SK-N-SH (cell line): ENCODE data around the gene FDXR. TPM values are rescaled to one million over a fixed set of nuclear protein-coding genes. Genes with fewer than 3 reads are reported as not detected.

Experiments
- CTCF ChIA-PET: fragments of 300-600, 350-600 bp; formaldehyde crosslinking; extraction: SDS; loops from one replicate; lab custom pipeline; 2021; lab: Yijun Ruan, JAX
- POLR2A ChIA-PET: fragments of 350-600 bp; sonication (Branson Sonifier 250); formaldehyde crosslinking; extraction: SDS; loops from one replicate; lab custom pipeline; 2020; ENCODE audit warnings: antibody characterized with exemption, inconsistent platforms; lab: Yijun Ruan, JAX
- DNase-seq: peaks from one replicate; pipeline ENCODE4 v3.0.0; 2012
- H2AFZ ChIP-seq: fragments of 200-600 bp; sonication (generic); 2 replicates; pipeline ENCODE4 v1.8.1; 2016; ENCODE audit warnings: antibody characterized with exemption, mild to moderate bottlenecking, low read depth
- H3F3A ChIP-seq: fragments of 200-600 bp; sonication (generic); replicated peaks from 2 replicates; pipeline ENCODE3; 2016; ENCODE audit warnings: antibody characterized with exemption, mild to moderate bottlenecking; ENCODE audit not compliant: insufficient read depth
- H3K27ac ChIP-seq, 2 experiments: fragments of 200-500 bp in 1 of 2; fragments of 200-600 bp in 1 of 2; sonication (Bioruptor generic) in 1 of 2; sonication (generic), shearing (Covaris generic) in 1 of 2; 2 replicates each; pipeline versions ENCODE4 v1.5.1 to v1.6.1; 2014 to 2016; ENCODE audit warnings: low read depth in 2 of 2, inconsistent platforms in 1 of 2, low read length in 1 of 2, mild to moderate bottlenecking in 1 of 2, mixed read lengths in 1 of 2
- H3K27me3 ChIP-seq: fragments of 200-600 bp; sonication (generic), shearing (Covaris generic); 2 replicates; pipeline ENCODE4 v1.6.1; 2016; ENCODE audit warnings: mixed run types; ENCODE audit not compliant: insufficient read depth
- H3K36me3 ChIP-seq, 2 experiments: fragments of 200-500 bp in 1 of 2; fragments of 200-600 bp in 1 of 2; sonication (Bioruptor generic) in 1 of 2; sonication (generic) in 1 of 2; replicated peaks in 1 of 2; 2 replicates each; pipeline versions ENCODE3 to v1.5.1; 2014 to 2016; ENCODE audit warnings: low read length in 1 of 2, mild to moderate bottlenecking in 1 of 2; ENCODE audit not compliant: insufficient read depth in 2 of 2, control insufficient read depth in 1 of 2
- H3K4me1 ChIP-seq, 2 experiments: fragments of 200-500 bp in 1 of 2; fragments of 200-600 bp in 1 of 2; sonication (Bioruptor generic) in 1 of 2; sonication (generic), shearing (Covaris generic) in 1 of 2; 2 replicates each; pipeline versions ENCODE4 v1.5.1 to v1.6.1; 2014 to 2016; ENCODE audit warnings: low read depth in 1 of 2, low read length in 1 of 2, mixed run types in 1 of 2; ENCODE audit not compliant: insufficient read depth in 2 of 2, control insufficient read depth in 1 of 2
- H3K4me2 ChIP-seq: fragments of 200-600 bp; sonication (generic), shearing (Covaris generic); 2 replicates; pipeline ENCODE4 v1.6.1; 2017; ENCODE audit warnings: mixed run types
- H3K4me3 ChIP-seq, 2 experiments: fragments of 200-500 bp in 1 of 2; fragments of 200-600 bp in 1 of 2; sonication (Bioruptor generic) in 1 of 2; sonication (generic), shearing (Covaris generic) in 1 of 2; 2 replicates each; pipeline versions ENCODE4 v1.5.1 to v1.8.1; 2014 to 2016; ENCODE audit warnings: low read depth in 2 of 2, inconsistent platforms in 1 of 2, low read length in 1 of 2, mild to moderate bottlenecking in 1 of 2, mixed read lengths in 1 of 2, moderate library complexity in 1 of 2
- H3K79me2 ChIP-seq: fragments of 200-600 bp; sonication (generic); 2 replicates; pipeline ENCODE4 v1.8.1; 2017; ENCODE audit warnings: mild to moderate bottlenecking; ENCODE audit not compliant: insufficient read depth
- H3K9ac ChIP-seq: fragments of 200-600 bp; sonication (generic); 2 replicates; pipeline ENCODE4 v1.6.1; 2017; ENCODE audit warnings: mixed run types
- H3K9me2 ChIP-seq: fragments of 200-600 bp; sonication (generic); 2 replicates; pipeline ENCODE4 v1.6.1; 2017; ENCODE audit warnings: mixed run types
- H3K9me3 ChIP-seq: fragments of 200-600 bp; sonication (generic); 2 replicates; pipeline ENCODE4 v1.6.1; 2017; ENCODE audit warnings: mixed run types, mild to moderate bottlenecking, moderate library complexity
- H4K20me1 ChIP-seq: fragments of 200-600 bp; sonication (generic); 2 replicates; pipeline ENCODE4 v1.6.1; 2017; ENCODE audit warnings: mild to moderate bottlenecking, mixed run types; ENCODE audit not compliant: insufficient read depth
- FOXJ3 ChIP-seq: sonication (generic); formaldehyde crosslinking; IDR thresholded peaks from 2 replicates; pipeline ENCODE4 v1.5.1; 2020; ENCODE audit warnings: mild to moderate bottlenecking, missing genetic modification reagents
- MXI1 ChIP-seq: IDR thresholded peaks from 2 replicates; pipeline ENCODE4 v1.6.1; 2012; ENCODE audit warnings: mild to moderate bottlenecking, low read depth, low read length, improper control_type of control experiment
- RAD21 ChIP-seq: IDR thresholded peaks from 2 replicates; pipeline ENCODE4 v1.6.1; 2012; ENCODE audit warnings: mild to moderate bottlenecking, low read length
- RFX5 ChIP-seq: IDR thresholded peaks from 2 replicates; pipeline ENCODE4 v1.6.1; 2012; ENCODE audit warnings: mild to moderate bottlenecking, improper control_type of control experiment, low read length
- RXRA ChIP-seq: IDR thresholded peaks from 2 replicates; pipeline ENCODE4 v1.4.0; 2012; ENCODE audit warnings: low read depth, mild to moderate bottlenecking, borderline replicate concordance
- SMC3 ChIP-seq: IDR thresholded peaks from 2 replicates; pipeline ENCODE4 v1.6.1; 2012; ENCODE audit warnings: low read depth, low read length, improper control_type of control experiment
- TAF1 ChIP-seq: IDR thresholded peaks from 2 replicates; pipeline ENCODE4 v1.6.1; 2012; ENCODE audit warnings: low read depth, mild to moderate bottlenecking, low read length, moderate library complexity, borderline replicate concordance
- WGBS: methylation state at CpG from one replicate; pipeline ENCODE4 v1.1.6; 2017; ENCODE audit warnings: low lambda C conversion rate; 5-methylcytosine and 5-hydroxymethylcytosine counted together
- polyA plus RNA-seq, 3 experiments: library from polyadenylated mRNA; depleted of rRNA; stranded (reverse); fragments of >200 nt; gene quantifications; 2 replicates each; pipeline ENCODE4 v1.2.3, GENCODE V29; 2012
- TF ChIP-seq, protein P1 (sequence below): fragments of 200-600 bp; sonication (generic); IDR thresholded peaks from 2 replicates; pipeline ENCODE4 v1.6.1; 2017; ENCODE audit warnings: antibody characterized with exemption, mild to moderate bottlenecking, moderate library complexity
- TF ChIP-seq, protein P2 (sequence below): IDR thresholded peaks from 2 replicates; pipeline ENCODE4; 2012
- TF ChIP-seq, protein P3 (sequence below): IDR thresholded peaks from 2 replicates; pipeline ENCODE4 v1.4.0; 2012; ENCODE audit warnings: low read depth, borderline replicate concordance

FDXR gene
- polyA plus RNA-seq, 1 of the 3 experiments (the other 2 are of a cell fraction), result 86.7 TPM

DNA sequence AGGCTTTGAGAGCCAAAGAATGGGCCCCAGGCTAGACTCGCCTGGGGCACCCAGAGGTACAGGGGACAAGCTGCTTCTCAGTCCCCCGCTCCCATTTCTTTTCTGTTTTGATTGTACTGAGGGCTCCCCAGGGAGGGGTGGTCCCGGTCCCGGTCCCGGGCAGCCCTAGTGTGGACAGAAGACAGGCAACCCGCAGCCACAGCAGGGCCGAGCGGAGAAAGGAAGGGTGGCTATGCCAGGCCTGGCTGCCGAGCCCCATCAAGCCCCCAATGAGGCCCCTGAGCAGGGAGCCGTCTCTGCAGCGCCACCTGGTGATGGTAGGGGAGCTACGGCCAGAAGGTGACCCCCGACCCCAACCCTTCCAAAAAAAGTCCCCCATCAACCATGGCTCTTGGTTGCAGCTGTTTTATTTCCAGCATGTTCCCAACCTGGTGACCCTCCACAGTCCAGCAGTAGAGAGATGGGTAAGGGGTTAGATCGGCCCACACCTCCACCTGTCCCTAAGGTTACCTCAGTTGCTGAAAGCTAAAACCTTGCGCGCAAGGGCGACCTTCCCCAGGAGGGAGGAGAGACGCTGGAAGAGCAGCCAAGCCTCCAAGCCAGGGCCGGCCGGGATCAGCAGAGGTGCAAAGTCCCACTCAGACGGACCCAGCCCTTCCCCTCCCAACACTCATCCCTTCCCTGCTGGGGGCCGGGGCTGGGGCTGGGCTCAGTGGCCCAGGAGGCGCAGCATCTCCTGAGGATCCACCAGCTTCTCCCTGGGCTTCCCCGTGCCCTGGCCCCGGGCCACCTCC lies 10.5 kb downstream of the FDXR start:
- Histone ChIP-seq H4K20me1 (peaks cover 28% of the 10 kb centered on the region), H3K9me2 (no peaks in the 10 kb centered on the region), H3K9me3 (no peaks in the 10 kb centered on the region), H3K79me2 (no peaks in the 10 kb centered on the region), H3F3A (peaks cover 6% of the 10 kb centered on the region), H3K27me3 (peaks cover 35% of the 10 kb centered on the region), H3K4me2 (no peak overlapping the region), H3K9ac (no peak overlapping the region), H3K4me1 (peaks cover 0 to 12% of the 10 kb centered on the region in 2 experiments; a peak in 2 of 4 replicates), H2AFZ (no peak overlapping the region), H3K36me3 (peaks cover 10 to 26% of the 10 kb centered on the region in 2 experiments), H3K4me3 (no peak overlapping the region; a peak in 1 of 4 replicates), H3K27ac (no peak overlapping the region)
- ChIA-PET POLR2A (interaction anchor here (0.8 to 3.8 kb wide), 4 partner anchors 10 to 149 kb away, joined by 3 to 14 read pairs (median 7); partner anchors contain the start of gene FDXR), CTCF (interaction anchor here (0.6 to 98.1 kb wide), 39 partner anchors 3 to 494 kb away, joined by 3 to 3869 read pairs (median 4); partner anchors contain the start of genes FADS6, FDXR, GRIN2C and MRPL58)
- 47% methylated on average over 19 of the region's 25 CpGs for WGBS
- peak; percentile 97 for DNase-seq
- TF ChIP-seq RAD21, result peak; percentile 65
- no peak for TF ChIP-seq RXRA
- no peak for TF ChIP-seq RFX5
- TF ChIP-seq SMC3, result peak; percentile 86
- TF ChIP-seq, protein P1, sequence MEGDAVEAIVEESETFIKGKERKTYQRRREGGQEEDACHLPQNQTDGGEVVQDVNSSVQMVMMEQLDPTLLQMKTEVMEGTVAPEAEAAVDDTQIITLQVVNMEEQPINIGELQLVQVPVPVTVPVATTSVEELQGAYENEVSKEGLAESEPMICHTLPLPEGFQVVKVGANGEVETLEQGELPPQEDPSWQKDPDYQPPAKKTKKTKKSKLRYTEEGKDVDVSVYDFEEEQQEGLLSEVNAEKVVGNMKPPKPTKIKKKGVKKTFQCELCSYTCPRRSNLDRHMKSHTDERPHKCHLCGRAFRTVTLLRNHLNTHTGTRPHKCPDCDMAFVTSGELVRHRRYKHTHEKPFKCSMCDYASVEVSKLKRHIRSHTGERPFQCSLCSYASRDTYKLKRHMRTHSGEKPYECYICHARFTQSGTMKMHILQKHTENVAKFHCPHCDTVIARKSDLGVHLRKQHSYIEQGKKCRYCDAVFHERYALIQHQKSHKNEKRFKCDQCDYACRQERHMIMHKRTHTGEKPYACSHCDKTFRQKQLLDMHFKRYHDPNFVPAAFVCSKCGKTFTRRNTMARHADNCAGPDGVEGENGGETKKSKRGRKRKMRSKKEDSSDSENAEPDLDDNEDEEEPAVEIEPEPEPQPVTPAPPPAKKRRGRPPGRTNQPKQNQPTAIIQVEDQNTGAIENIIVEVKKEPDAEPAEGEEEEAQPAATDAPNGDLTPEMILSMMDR, result peak; percentile 94

DNA sequence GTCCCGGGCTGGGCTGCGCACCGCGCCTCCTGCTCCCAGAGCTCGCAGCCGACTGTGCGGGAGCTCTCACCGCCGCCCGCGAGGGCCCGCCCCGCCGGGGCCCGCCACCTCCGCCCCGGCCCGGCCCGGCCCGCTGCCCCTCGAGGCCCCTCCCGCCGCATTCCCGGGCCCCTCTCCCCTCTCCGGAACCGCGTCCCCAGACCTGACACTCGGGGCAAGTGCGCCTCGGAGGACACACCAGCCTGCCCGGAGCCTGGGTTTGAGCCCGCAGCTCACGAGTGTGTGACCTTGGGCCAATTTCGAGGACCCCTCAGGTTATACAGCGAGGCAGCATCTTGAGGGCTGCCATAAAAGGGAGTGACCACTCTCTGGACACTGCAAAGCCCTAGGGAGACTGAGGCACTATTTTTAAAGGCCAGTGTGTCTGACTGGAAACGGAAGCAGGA lies 11.1 kb downstream of the FDXR start:
- Histone ChIP-seq H3K4me3 (no peak overlapping the region), H4K20me1 (peaks cover 28% of the 10 kb centered on the region), H3K9ac (no peak overlapping the region), H3K27me3 (peaks cover 42% of the 10 kb centered on the region), H3K9me3 (no peaks in the 10 kb centered on the region), H2AFZ (no peak overlapping the region), H3K27ac (no peak overlapping the region), H3K79me2 (no peaks in the 10 kb centered on the region), H3F3A (peaks cover 6% of the 10 kb centered on the region), H3K36me3 (peaks cover 10 to 25% of the 10 kb centered on the region in 2 experiments), H3K9me2 (no peaks in the 10 kb centered on the region)
- WGBS, result 42% methylated on average over 5 of the region's 36 CpGs
- DNase-seq, result no peak
- CTCF ChIA-PET, result interaction anchor here (0.6 to 98.1 kb wide), 29 partner anchors 2 to 494 kb away, joined by 3 to 3869 read pairs (median 4); partner anchors contain the start of genes FADS6, FDXR, GRIN2C and MRPL58
- TF ChIP-seq SMC3 (no peak), FOXJ3 (CRISPR knock-in tag) (no peak), TAF1 (no peak), MXI1 (no peak)
- TF ChIP-seq, protein P2, sequence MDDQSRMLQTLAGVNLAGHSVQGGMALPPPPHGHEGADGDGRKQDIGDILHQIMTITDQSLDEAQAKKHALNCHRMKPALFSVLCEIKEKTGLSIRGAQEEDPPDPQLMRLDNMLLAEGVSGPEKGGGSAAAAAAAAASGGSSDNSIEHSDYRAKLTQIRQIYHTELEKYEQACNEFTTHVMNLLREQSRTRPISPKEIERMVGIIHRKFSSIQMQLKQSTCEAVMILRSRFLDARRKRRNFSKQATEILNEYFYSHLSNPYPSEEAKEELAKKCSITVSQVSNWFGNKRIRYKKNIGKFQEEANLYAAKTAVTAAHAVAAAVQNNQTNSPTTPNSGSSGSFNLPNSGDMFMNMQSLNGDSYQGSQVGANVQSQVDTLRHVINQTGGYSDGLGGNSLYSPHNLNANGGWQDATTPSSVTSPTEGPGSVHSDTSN, result 0 out of 2 replicates have a peak, but pooled peaks have one; percentile 4
- TF ChIP-seq, protein P3, sequence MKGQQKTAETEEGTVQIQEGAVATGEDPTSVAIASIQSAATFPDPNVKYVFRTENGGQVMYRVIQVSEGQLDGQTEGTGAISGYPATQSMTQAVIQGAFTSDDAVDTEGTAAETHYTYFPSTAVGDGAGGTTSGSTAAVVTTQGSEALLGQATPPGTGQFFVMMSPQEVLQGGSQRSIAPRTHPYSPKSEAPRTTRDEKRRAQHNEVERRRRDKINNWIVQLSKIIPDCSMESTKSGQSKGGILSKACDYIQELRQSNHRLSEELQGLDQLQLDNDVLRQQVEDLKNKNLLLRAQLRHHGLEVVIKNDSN, result no peak
- TF ChIP-seq, all 33 proteins: peak for 1
- no peak overlapping the region for H3K4me2 ChIP-seq
- H3K4me1 ChIP-seq, result peaks cover 0 to 12% of the 10 kb centered on the region in 2 experiments; a peak in 2 of 4 replicates
- POLR2A ChIA-PET, result interaction anchor here (0.6 to 3.8 kb wide), 4 partner anchors 10 to 72 kb away, joined by 5 to 14 read pairs (median 7); partner anchors contain the start of gene FDXR
